Effector CD4-positive, alpha-beta T cell (primary cell): ENCODE results near the gene ERICH6B.

Experiments
- DNase-seq: peaks from one replicate; pipeline ENCODE4 v3.0.0-alpha.2; 2020

ERICH6B gene

GRCh38 chr13:45540864-45541263 is 74.7 kb downstream of the ERICH6B start:
- no peak for DNase-seq

- DNase-seq, result no peak
Measured at GRCh38 chr13:45540195-45540594, 75.3 kb downstream of the ERICH6B start.

GRCh38 chr13:45538382-45538781 is 77.2 kb downstream of the ERICH6B start:
- DNase-seq, result no peak

GRCh38 chr13:45537516-45537915 is 78.0 kb downstream of the ERICH6B start:
- no peak for DNase-seq

- no peak for DNase-seq
Measured at GRCh38 chr13:45536224-45536623, 79.3 kb downstream of the ERICH6B start.

GRCh38 chr13:45534604-45535003 is 80.9 kb downstream of the ERICH6B start:
- DNase-seq, result no peak

- no peak for DNase-seq
Measured at GRCh38 chr13:45529758-45530157, 85.8 kb downstream of the ERICH6B start.

- no peak for DNase-seq
Measured at GRCh38 chr13:45527699-45528462, 87.7 kb downstream of the ERICH6B start.

GRCh38 chr13:45522571-45522970 is 93.0 kb downstream of the ERICH6B start:
- DNase-seq, result no peak

- DNase-seq, result no peak
Measured at GRCh38 chr13:45521297-45521696, 94.2 kb downstream of the ERICH6B start.

GRCh38 chr13:45519493-45519892 is 96.0 kb downstream of the ERICH6B start:
- DNase-seq, result no peak

- no peak for DNase-seq
Measured at GRCh38 chr13:45518525-45519245, 96.9 kb downstream of the ERICH6B start.

GRCh38 chr13:45516757-45517156 is 98.8 kb downstream of the ERICH6B start:
- no peak for DNase-seq

GRCh38 chr13:45512098-45512496 is 103.4 kb downstream of the ERICH6B start:
- no peak for DNase-seq

GRCh38 chr13:45511310-45512097 is 104.0 kb downstream of the ERICH6B start:
- peak; percentile 12 for DNase-seq

GRCh38 chr13:45510672-45511071 is 104.9 kb downstream of the ERICH6B start:
- DNase-seq, result no peak

GRCh38 chr13:45508776-45509175 is 106.8 kb downstream of the ERICH6B start:
- no peak for DNase-seq

- no peak for DNase-seq
Measured at GRCh38 chr13:45506811-45507210, 108.7 kb downstream of the ERICH6B start.

- no peak for DNase-seq
Measured at GRCh38 chr13:45503658-45504057, 111.9 kb downstream of the ERICH6B start.

GRCh38 chr13:45501175-45501526 is 114.4 kb downstream of the ERICH6B start:
- DNase-seq, result no peak

GRCh38 chr13:45500492-45501174 is 114.9 kb downstream of the ERICH6B start:
- no peak for DNase-seq

GRCh38 chr13:45496942-45497341 is 118.6 kb downstream of the ERICH6B start:
- DNase-seq, result no peak

GRCh38 chr13:45492538-45492937 is 123.0 kb downstream of the ERICH6B start:
- no peak for DNase-seq
